ENCODE results near the gene WDR93.
A peak's percentile ranks its signal among the peaks of the same experiment; 100 is the strongest.

Gene WDR93

GRCh38 chr15:89672221-89673164, 18.1 kb upstream of the WDR93 start:
- no peak for DNase-seq (ENCODE audit: low read depth)
- no peak for TF ChIP-seq CTCF (IDR thresholded peaks at IDR 0.05; ENCODE audit: control insufficient read depth, insufficient read depth, low read depth, low read length, missing control alignments)
- no peak overlapping the region for H3K4me3 ChIP-seq (ENCODE audit: control insufficient read depth, low read depth, low read length)

GRCh38 chr15:89673165-89673512, 17.5 kb upstream of the WDR93 start:
- no peak overlapping the region for H3K4me3 ChIP-seq (ENCODE audit: control insufficient read depth, low read depth, low read length)
- TF ChIP-seq CTCF (IDR thresholded peaks at IDR 0.05; ENCODE audit: control insufficient read depth, insufficient read depth, low read depth, low read length, missing control alignments): peak; percentile 34
- no peak for DNase-seq (ENCODE audit: low read depth)

- H3K4me3 ChIP-seq (ENCODE audit: control insufficient read depth, low read depth, low read length): no peak overlapping the region
- no peak for TF ChIP-seq CTCF (IDR thresholded peaks at IDR 0.05; ENCODE audit: control insufficient read depth, insufficient read depth, low read depth, low read length, missing control alignments)
- no peak for DNase-seq (ENCODE audit: low read depth)
These were observed 16.1 kb upstream of the WDR93 start for GRCh38 chr15:89674526-89674925.

- no peak overlapping the region for H3K4me3 ChIP-seq (ENCODE audit: control insufficient read depth, low read depth, low read length)
- no peak for TF ChIP-seq CTCF (IDR thresholded peaks at IDR 0.05; ENCODE audit: control insufficient read depth, insufficient read depth, low read depth, low read length, missing control alignments)
- no peak for DNase-seq (ENCODE audit: low read depth)
These were observed 15.0 kb upstream of the WDR93 start for GRCh38 chr15:89675606-89676005.

DNA sequence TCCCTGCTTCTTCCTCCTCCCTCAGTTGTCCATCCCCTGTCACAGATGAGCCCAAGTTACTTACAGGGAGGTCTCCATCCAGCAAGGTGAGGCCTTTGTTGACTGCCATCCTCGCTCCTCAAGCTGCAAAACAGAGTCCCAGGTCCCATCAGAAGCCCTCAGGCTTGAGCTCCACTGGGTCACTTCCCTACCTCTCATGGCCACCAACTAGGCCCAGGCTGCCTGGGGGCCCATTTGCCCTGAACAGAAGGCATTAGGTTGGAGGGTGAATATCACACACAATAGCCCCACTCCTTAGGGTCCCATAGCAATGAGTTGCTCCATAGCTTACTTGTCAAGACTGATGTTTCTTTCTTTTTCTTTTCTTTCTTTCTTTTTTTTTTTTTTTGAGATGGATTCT, 13.2 kb upstream of the WDR93 start:
- H3K4me3 ChIP-seq (ENCODE audit: control insufficient read depth, low read depth, low read length): no peak overlapping the region
- no peak for TF ChIP-seq CTCF (IDR thresholded peaks at IDR 0.05; ENCODE audit: control insufficient read depth, insufficient read depth, low read depth, low read length, missing control alignments)
- DNase-seq (ENCODE audit: low read depth): no peak

DNA sequence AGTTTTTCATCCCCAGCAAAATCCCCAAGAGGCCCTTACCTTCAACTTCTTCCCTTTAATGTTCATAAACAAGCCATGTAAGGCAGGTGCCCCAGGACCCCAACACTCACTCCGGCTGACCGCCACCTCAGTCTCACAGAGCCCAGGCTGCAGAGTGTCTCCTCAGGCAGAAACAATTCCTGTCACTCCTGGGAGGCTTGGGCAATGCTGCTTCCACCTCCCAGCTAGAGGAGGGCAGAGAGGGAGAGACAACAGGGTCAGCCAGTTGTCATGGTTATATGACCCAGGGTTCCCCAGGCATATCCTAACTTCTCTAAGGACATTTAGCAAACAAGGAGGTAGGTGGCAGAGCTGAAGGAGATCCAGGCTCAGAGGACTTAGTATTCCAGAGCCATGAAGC, 11.4 kb upstream of the WDR93 start, which contains the start of gene PLIN1:
Gene PLIN1 (minus strand): TSS at position 156 of the 400 bp plus-strand sequence. CDS start 1,878 bp downstream, outside the sequence.
- DNase-seq (ENCODE audit: low read depth): no peak
- no peak for TF ChIP-seq CTCF (IDR thresholded peaks at IDR 0.05; ENCODE audit: control insufficient read depth, insufficient read depth, low read depth, low read length, missing control alignments)
- no peak within 1 kb of the TSS for H3K4me3 ChIP-seq (ENCODE audit: control insufficient read depth, low read depth, low read length)

Measured in AG09309 (cell line).